NCI-H748 (cell line): ENCODE data around the gene PLA2G4A.

Experiments used
- DNase-seq: peaks from one replicate; lab custom pipeline; 2025; ENCODE audit not compliant: unreplicated experiment; lab: John Stamatoyannopoulos, UW

Gene PLA2G4A

DNA sequence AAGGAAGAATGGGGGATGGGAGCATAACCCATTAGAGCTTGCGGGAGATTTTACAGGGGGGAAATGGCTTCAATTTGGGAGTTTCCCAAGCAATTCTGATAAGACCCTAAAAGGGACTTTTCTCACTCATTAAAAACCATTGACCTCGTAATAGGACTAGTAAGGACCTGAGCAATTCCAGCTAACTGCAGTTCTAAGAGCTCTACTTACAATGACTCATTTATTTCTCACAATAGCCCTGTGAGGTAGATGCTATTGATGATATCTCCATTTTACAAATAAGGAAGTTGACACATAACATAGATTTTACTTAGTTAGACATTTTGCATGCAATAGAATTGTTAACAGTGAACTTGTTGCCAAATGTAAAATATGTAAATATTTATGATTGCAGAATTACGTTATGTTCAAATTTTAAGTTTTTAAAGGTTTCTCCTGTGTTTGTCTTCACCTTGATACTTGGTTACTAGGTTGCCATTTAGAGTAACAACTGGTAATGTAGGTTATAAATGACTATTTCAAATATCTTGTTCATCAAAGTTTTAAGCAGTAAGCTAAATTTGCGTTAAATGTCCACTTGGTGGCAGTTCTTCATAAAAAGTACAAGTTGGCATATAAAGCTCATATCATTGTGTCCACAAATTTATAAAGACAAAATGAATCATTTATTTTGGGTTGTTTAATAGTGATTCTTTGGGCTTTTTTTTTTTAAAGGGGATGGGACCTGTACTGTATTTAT lies 182.0 kb downstream of the PLA2G4A start:
- DNase-seq = no peak

DNA sequence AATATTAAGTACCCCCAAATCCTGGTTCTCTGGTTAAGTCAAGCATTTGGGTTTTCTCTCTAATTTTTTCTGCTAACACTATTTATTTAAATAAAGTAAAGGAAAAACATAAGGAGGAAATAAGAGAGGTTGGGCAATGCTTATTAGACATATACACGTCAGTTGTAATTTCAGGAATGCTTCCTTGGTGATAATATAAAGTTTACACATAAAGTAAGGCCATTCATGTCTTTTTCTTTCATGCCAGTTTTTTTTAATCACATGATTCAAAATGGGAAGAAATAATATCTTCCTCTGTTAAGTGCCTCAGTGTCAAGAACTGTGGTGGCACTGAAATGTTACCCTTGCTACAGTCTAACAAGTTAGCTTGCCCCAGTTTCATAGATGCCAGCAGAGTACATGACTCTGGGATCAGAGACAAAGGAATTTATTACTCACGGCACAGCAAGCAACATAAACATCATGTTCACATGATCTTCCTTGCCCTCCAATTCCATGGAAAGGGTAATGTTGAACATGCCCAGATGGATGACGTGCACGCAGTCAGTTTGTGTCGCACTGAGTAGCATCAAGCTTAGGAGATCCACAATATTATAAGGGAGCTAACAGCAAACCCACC lies 184.9 kb downstream of the PLA2G4A start:
- no peak for DNase-seq

DNA sequence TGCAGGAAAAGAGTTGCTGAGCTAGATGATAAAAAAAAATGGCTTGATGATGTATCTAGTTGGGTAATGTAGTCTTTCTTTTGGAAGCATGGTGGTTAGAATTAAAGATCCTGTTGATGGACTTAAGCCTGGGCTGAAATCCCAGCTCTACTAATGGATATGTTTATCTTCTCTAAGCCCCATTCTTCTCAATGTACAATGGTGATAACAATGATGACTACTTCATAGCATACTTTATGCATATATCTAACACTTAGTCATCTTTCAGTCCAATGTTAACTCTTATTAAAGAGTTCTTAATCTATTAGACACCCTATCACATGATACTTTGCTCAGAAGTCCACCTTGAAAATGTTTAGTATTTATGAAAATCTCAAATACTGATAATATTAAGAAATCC lies 189.5 kb downstream of the PLA2G4A start:
- no peak for DNase-seq

DNA sequence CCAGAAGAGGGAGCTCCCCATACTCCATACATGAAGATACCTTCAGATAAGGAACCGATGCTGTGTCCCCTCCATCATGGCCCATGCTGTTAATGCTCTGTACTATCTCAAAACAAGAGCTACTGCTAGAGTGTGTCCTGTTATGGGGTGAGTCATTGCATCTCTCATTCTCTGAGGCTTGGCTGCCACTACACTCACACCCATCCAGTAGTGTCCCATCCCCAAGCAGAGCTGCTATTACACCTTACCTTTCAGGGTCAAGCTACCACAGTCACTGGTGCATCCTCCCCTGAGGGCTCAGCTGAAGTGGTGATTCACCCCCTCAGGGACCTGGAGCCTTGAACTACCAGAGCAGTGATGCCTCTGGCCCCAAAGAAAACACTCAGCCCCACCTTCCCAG lies 198.5 kb downstream of the PLA2G4A start:
- DNase-seq = no peak

DNA sequence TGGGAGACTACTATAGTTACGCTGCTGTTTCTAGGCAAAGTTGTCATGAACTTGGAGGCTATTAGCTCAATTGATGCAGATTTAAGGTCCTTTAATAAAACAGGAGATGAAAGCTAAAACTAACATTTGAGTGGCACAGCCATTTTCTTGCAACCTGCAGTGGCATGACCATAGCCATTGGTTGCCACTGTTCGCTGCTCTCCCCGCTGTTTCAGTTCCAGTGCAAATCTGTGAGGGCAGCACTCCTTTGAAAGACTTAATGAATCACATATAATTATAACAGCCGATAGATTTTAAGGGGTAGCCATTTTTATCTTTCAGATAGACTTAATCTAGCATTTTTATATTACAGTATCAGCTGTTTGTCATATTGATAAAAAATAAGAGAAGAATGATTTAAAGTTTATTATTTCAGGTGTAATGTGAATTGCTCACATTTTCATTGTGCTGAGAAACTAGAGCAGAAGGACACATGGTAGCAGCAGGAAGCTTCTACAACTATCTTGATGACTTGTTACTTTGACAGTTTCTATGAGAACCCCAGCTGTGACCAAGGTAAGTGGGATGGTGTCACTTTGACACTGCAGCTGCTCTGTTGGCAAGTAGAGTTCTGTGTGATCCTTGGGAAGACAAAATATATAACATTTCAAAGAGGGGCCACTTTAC lies 203.7 kb downstream of the PLA2G4A start:
- DNase-seq = no peak

DNA sequence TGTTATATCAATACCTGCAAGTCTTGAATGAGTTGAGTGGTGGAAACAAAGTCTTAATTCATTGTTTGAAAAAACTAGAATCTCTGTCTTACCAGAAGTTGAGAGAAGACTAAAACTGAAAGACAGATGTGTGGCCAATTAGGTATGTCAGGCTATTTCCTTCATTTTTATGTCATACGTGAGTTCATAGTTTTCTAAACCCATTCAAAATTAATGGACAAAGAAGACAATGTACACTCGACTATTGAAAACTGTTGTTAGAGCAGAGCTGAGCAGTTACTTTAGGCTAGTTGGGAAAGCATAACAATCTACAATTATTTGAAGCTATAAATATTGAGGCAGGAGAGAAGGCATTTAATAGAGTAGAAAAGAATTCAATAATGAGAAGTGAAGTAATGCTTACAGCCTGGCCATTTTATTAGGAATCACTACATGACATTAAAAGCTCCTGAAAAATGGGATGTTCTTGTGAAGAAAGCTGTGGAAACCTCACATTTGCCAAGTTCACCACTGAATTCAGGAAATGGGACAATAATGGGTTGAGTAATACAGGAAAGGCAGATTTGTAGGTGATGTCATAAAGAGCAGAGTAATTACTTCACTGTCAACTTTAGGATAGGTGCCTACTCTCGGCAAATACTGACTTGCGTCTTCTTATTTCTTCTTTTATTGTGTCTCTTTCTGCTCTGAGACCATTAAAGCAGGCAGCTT lies 204.4 kb downstream of the PLA2G4A start:
- no peak for DNase-seq

DNA sequence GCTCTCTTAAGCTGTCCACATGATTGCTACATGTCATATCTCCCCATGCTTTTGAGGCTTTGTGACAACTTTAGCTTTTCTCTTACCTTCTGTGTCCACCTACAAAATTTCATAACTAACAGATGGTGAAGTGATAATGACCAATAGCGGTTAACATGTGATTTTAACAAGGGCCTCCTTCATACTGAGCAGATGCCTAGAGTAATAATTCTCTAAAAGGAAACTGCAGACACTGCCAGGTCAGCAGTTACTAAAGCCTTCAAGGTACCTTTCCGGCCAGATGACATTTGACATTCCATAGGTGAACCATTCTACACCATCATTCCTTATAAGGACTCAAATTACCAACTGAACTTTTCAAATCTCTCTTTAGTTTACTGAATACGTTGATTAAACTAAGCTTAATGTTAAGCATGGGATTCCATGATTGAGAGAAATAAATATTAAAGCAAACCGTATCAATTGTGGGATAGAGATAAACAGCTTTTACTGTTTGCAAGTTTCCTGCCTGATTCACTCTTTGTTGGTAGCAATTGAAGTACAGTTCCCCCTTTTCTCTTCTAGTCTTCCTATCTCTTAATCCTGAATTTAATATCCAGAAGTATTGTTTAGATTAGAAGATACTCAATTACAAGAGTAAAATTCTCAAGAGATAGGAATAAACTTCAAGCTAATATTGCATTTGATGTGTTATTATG lies 205.1 kb downstream of the PLA2G4A start:
- DNase-seq = no peak

DNA sequence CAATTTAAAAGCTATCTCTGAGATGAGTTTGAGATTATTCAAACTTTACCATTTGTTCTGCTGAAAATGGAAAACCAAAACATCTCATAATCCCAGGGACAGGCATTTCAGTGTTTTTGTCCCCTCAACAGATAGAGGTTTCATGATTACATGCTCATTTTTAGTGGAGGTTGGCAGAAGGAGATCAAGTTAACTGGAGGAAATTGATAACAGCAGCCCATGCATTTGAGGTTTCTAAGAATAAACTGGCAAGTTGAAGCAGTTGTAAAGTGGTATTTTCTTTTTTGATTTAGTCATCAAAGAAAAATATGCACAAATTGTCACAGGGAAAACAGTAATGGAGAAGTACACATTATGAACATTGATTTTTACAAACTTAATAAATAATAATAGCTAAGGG lies 205.8 kb downstream of the PLA2G4A start:
- DNase-seq = no peak

DNA sequence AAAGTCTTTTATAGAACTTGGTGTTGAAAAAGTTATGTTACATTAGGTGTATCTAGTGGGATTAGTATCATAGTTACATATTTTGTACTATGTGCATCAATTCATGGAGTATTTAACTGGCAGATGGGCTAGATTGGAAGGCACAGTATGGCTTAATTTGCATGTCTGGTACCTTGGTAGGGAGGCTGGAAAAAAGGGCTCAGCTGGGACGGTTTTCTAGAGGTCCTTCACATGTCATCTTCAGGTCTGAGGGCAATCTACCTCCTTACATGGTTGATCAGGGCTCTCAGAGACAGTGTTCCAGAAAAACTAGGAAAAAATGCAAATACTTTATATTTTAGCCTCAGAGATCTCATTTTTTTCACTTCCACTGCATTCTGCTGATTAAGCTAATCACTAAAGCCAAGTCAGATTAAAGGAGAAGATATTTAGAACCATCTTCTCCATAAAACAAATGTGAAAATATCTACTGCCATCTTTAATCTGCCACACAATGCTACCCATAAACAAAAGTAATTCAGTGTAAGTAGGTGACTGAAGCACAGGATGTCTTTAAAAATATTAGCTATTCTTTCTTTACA lies 209.3 kb downstream of the PLA2G4A start:
- no peak for DNase-seq
